SH-SY5Y (cell line): Measurements from ENCODE around the gene TYW5.

Source experiments
- GATA2 ChIP-seq: IDR thresholded peaks from 2 replicates; pipeline ENCODE4 v1.6.1; 2011; ENCODE audit warnings: mild to moderate bottlenecking, low read depth, low read length
- GATA3 ChIP-seq: IDR thresholded peaks from 2 replicates; pipeline ENCODE4 v1.6.1; 2011; ENCODE audit warnings: low read depth, mild to moderate bottlenecking, low read length, moderate library complexity

- TF ChIP-seq GATA3 (no peak), GATA2 (no peak)
These were observed 2.7 kb upstream of the TYW5 start for GRCh38 chr2:199958014-199958413.
